ENCODE results near the gene CEP170B. TPM values are rescaled to one million over a fixed set of nuclear protein-coding genes. Genes with fewer than 3 reads are reported as not detected.

Gene CEP170B
- total and polyA plus RNA-seq, 2 experiments from 2014 or later: 2.7 to 24.5 TPM

DNA sequence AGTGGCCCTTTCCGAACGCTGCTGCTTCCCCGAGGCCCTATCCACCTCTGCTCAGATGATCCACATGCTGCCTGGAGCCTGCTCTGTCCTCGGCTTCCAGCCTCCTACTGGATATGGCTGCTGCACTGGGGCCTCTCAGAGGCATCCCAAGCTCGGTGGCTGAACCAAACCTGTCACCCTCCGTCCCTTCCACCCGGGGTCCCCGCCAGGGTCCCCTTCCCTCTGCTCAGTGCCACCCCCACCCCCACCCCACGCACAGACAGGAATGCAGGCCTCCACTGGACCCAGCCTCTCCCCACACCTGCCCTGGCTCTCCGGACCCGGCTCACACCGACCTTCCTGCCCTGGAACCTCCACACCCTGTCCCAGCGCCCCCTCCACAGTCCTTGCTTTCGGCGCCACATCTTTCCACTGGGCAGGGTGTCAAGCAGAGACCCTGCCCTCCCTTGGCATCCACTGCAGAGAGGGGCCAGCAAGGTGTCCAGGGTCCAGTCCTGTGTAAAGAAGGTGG, 6.1 kb downstream of the CEP170B start:
- peaks cover 90% of the 10 kb centered on the region for H3K79me2 ChIP-seq (ENCODE audit: insufficient read depth)
- H4K20me1 ChIP-seq (ENCODE audit: insufficient read depth): no peaks in the 10 kb centered on the region
- peaks cover 12% of the 10 kb centered on the region for H3K4me1 ChIP-seq (ENCODE audit: insufficient read depth)
- no peak for TF ChIP-seq EZH2phosphoT487 (IDR thresholded peaks at IDR 0.05; ENCODE audit: insufficient read depth, low read depth)
- no peak for TF ChIP-seq EZH2 (IDR thresholded peaks at IDR 0.05; ENCODE audit: insufficient read depth, poor library complexity, severe bottlenecking)
- H3K36me3 ChIP-seq (ENCODE audit: low read depth): no peaks in the 10 kb centered on the region
- H3K27ac ChIP-seq: no peak overlapping the region
- H3K4me2 ChIP-seq (ENCODE audit: unreplicated experiment): no peak overlapping the region
- no peaks in the 10 kb centered on the region for H3K9me2 ChIP-seq (ENCODE audit: insufficient read depth)
- H3K4me3 ChIP-seq: no peak overlapping the region
- in situ Hi-C loops (cut with MboI): no loop called here
- no peaks in the 10 kb centered on the region for H3K27me3 ChIP-seq (replicated peaks; ENCODE audit: insufficient read depth)
- no peak for DNase-seq
- no peak overlapping the region for H3K9ac ChIP-seq
- peaks cover 5% of the 10 kb centered on the region; the same call in 1 of the 2 replicates for H3F3A ChIP-seq (ENCODE audit: insufficient read depth)
- H2AFZ ChIP-seq: no peak overlapping the region
- H3K9me3 ChIP-seq (ENCODE audit: low read depth): no peaks in the 10 kb centered on the region
- 88 to 92% methylated on average over 11 to 15 of the region's 15 CpGs for WGBS, 2 experiments (ENCODE audit: low coverage in 1 of 2, low lambda C conversion rate in 2 of 2, missing lambda C conversion rate in 2 of 2)

- Histone ChIP-seq H3K9me2 (ENCODE audit: insufficient read depth) (no peaks in the 10 kb centered on the region), H3K79me2 (ENCODE audit: insufficient read depth) (peaks cover 83% of the 10 kb centered on the region), H3K27me3 (replicated peaks; ENCODE audit: insufficient read depth) (no peaks in the 10 kb centered on the region), H3K9ac (no peak overlapping the region), H4K20me1 (ENCODE audit: insufficient read depth) (no peaks in the 10 kb centered on the region), H3K9me3 (ENCODE audit: low read depth) (no peaks in the 10 kb centered on the region), H3K4me3 (no peak overlapping the region), H3K4me2 (ENCODE audit: unreplicated experiment) (no peak overlapping the region), H3K4me1 (ENCODE audit: insufficient read depth) (peaks cover 9% of the 10 kb centered on the region), H3K27ac (no peak overlapping the region), H3K36me3 (ENCODE audit: low read depth) (no peaks in the 10 kb centered on the region), H3F3A (ENCODE audit: insufficient read depth) (peaks cover 5% of the 10 kb centered on the region; the same call in 1 of the 2 replicates), H2AFZ (no peak overlapping the region)
- peak; percentile 7 for DNase-seq
- TF ChIP-seq EZH2phosphoT487 (IDR thresholded peaks at IDR 0.05; ENCODE audit: insufficient read depth, low read depth) (no peak), EZH2 (IDR thresholded peaks at IDR 0.05; ENCODE audit: insufficient read depth, poor library complexity, severe bottlenecking) (no peak)
- WGBS, 2 experiments (ENCODE audit: low coverage in 1 of 2, low lambda C conversion rate in 2 of 2, missing lambda C conversion rate in 2 of 2): 79 to 90% methylated on average over 23 to 47 of the region's 47 CpGs
- in situ Hi-C loops (cut with MboI): no loop called here
Measured at GRCh38 chr14:104871656-104872468, 6.8 kb downstream of the CEP170B start.

DNA sequence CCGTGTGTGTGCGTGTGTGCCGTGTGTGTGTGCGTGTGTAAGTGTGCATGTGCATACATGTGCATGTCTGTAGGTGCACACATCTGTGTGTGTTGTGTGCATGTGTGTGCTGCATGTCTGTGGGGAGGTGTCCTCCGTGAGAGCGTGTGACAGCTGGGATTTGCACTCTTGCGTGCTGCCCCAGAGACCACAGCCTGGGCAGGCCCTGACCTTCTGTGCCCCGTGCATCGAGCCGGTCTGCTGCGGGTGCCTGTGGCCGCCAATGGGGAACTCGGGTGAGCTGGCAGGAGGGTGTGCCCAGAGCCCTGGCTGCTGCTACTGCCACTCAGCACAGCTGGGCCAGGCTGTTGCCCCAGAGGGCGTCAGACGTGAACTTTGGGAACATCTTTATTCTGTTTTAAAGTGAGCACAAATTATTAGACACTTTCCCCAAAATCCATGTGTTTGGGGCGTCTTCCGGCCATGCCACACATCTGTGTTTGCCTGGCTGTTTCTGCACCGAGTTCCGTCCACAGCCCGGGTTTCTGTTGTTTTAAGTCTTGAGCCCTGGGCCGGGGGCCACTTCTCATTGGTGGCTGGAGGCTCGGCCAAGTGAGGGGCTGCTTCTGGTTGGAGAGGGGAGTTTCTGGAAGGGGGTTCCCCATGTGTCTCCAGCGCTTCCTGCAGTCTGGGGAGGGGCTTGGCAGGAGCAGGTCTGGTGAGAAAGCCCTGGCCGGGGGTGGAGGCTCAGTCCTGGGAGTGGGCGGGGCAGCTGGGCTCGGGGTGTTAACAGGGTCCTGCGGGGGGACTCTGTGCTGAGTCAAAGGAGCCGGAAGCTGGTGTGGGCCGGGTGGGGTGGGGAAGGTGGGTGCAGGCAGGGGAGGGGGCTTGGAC, 7.6 kb downstream of the CEP170B start:
- no peaks in the 10 kb centered on the region for H4K20me1 ChIP-seq (ENCODE audit: insufficient read depth)
- no peak overlapping the region for H2AFZ ChIP-seq
- WGBS, 2 experiments (ENCODE audit: low coverage in 1 of 2, low lambda C conversion rate in 2 of 2, missing lambda C conversion rate in 2 of 2): 11 to 14% methylated on average over 25 to 26 of the region's 29 CpGs

DNA sequence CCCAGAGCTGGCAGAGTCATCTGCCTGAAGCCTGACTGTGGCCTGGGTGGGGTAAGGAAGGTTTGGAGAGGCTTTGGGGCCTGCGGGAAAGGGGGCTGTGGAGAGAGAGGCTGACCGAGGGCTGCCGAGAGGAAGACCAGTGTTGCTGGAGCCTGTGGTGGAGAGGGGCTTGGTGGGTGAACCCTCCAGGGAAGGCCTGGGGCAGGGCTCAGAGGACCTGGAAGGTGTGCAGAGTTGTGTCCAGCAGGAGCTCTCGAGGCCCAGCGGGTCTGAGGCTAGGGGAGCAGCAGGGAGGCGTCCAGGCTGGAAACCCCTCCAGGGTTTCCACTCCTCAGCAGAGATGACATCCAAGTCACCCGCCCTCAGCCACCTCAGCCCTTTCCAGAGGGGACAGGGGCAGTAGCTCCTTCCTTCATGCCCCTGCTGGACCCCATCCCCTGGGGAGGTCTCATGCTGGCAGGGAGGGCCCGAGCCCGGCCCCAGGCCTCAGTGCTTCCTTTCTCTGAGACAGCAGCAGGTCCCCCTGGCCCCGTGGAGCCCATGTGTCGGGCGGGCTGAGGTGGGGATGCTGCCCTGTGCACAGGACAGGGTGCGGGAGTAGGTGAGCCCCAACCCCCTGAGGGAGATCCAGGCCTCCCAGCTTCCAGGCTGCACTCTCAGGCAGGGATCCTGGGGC, 8.4 kb downstream of the CEP170B start:
- peak; percentile 2 for DNase-seq
- Histone ChIP-seq H3K27ac (no peak overlapping the region), H3K4me3 (no peak overlapping the region), H3F3A (ENCODE audit: insufficient read depth) (peaks cover 5% of the 10 kb centered on the region; the same call in 1 of the 2 replicates), H3K27me3 (replicated peaks; ENCODE audit: insufficient read depth) (no peaks in the 10 kb centered on the region), H3K79me2 (ENCODE audit: insufficient read depth) (peaks cover 66% of the 10 kb centered on the region), H3K9me3 (ENCODE audit: low read depth) (no peaks in the 10 kb centered on the region), H3K36me3 (ENCODE audit: low read depth) (no peaks in the 10 kb centered on the region), H4K20me1 (ENCODE audit: insufficient read depth) (no peaks in the 10 kb centered on the region), H3K4me2 (ENCODE audit: unreplicated experiment) (no peak overlapping the region), H3K9me2 (ENCODE audit: insufficient read depth) (no peaks in the 10 kb centered on the region), H2AFZ (no peak overlapping the region), H3K9ac (peak overlapping the region; percentile 73; the same call in 1 of the 2 replicates), H3K4me1 (ENCODE audit: insufficient read depth) (peaks cover 8% of the 10 kb centered on the region)
- TF ChIP-seq EZH2 (IDR thresholded peaks at IDR 0.05; ENCODE audit: insufficient read depth, poor library complexity, severe bottlenecking) (no peak), EZH2phosphoT487 (IDR thresholded peaks at IDR 0.05; ENCODE audit: insufficient read depth, low read depth) (no peak)
- WGBS, 2 experiments (ENCODE audit: low coverage in 1 of 2, low lambda C conversion rate in 2 of 2, missing lambda C conversion rate in 2 of 2): 91% methylated on average over 13 of the region's 13 CpGs
- in situ Hi-C loops (cut with MboI): no loop called here

More for the DNA sequence above, 7.6 kb downstream of the CEP170B start:
- Histone ChIP-seq H3K4me2 (ENCODE audit: unreplicated experiment) (no peak overlapping the region), H3K27me3 (replicated peaks; ENCODE audit: insufficient read depth) (no peaks in the 10 kb centered on the region), H3K9me2 (ENCODE audit: insufficient read depth) (no peaks in the 10 kb centered on the region), H3K4me1 (ENCODE audit: insufficient read depth) (peaks cover 8% of the 10 kb centered on the region), H3K79me2 (ENCODE audit: insufficient read depth) (peaks cover 74% of the 10 kb centered on the region), H3K9ac (peak overlapping the region; percentile 73), H3K4me3 (peak overlapping the region; percentile 46; the same call in 1 of the 2 replicates), H3K27ac (peak overlapping the region; percentile 50), H3F3A (ENCODE audit: insufficient read depth) (peaks cover 5% of the 10 kb centered on the region; the same call in 1 of the 2 replicates), H3K36me3 (ENCODE audit: low read depth) (no peaks in the 10 kb centered on the region), H3K9me3 (ENCODE audit: low read depth) (no peaks in the 10 kb centered on the region)
- in situ Hi-C loops (cut with MboI): no loop called here
- peak; percentile 87 for DNase-seq
- TF ChIP-seq EZH2 (IDR thresholded peaks at IDR 0.05; ENCODE audit: insufficient read depth, poor library complexity, severe bottlenecking): no peak
- no peak for TF ChIP-seq EZH2phosphoT487 (IDR thresholded peaks at IDR 0.05; ENCODE audit: insufficient read depth, low read depth)

All from GM23248 (cell line).